ENCODE results near the gene PICK1.

Gene PICK1

DNA sequence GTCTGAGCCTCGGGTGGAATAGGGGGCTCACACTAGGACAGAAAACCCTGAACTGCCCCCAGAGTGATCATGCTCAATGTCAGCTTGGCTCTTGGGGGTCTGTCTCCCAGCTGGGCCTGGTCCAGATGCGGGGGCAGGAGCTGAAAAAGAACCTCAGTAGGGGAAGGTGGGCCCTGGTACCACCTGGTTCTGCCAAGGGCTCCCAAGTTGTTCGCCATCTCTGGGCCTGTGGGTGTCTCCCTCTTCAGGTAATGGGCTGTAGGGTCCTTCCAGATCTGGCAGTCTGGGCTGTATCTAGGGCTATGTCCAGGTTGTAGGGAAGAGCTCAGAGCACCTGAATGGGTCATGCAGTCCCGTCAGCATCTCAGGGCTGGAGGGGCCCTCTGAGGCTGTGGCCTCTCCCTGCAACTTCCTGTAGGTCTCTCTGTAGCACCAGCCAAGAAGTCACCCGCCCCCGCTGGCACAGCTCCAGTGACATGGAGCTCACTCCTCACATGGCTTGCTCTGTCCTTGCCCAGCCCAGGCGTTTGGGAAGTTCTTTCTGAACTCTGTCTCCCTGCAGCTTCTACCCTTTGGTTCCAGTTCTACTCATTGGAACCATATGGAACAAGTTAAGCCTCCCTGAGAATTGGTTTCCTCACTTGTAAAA lies 39.8 kb upstream of the PICK1 start:
- no peak overlapping the region for H3K4me3 ChIP-seq (ENCODE audit: low read depth, low read length)
- peak; percentile 24 for DNase-seq (ENCODE audit: low read depth, low spot score)
- TF ChIP-seq CTCF (IDR thresholded peaks at IDR 0.05; ENCODE audit: low read depth, low read length): no peak
- in situ Hi-C loops (cut with HindIII; ENCODE audit: low sequenced_read_pairs): no loop called here

DNA sequence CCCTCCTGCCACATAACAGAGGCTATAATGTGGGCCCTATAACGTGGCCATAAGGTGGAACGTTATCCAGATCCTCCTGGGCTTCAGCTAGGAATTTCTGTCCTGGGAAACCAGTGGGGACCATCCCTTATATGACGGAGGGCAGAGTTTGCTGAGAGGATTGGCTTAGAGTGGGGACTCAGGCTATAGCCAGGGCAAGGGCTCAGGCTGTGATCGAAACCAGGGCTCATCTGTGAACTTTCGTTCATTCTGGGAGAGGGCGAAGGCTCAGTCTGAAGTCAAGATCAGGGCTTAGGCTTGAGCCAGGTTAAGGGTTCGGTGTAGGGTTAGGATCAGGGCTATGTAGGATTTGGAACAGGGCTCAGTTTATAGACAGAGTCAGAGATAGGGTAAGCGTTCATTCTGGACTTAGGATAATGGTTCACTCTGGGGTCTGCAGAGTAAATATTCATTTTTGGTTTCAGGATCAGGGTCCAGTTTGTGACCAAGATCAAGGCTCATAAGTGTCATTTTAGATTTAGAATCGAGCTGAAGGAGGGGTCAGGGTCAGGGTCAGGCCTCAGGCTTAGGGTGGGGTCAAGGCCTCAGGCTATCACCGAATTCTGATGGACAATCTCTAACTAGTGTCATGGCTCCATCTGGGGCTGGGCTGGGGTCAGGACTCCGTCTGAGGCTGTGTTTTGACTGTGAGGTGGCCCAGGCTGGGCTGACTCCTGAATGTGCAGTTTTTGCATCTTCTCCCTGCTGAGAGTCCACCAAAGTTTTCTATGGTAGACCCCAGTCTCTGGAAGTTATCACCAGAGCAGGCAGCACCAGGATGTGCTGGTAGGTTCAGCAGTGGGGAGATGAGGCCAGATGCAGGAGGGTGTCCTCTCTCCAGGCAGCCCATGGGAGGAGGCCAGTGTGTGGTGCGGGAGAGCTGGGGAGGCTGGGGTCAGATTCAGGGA lies 39.0 kb upstream of the PICK1 start:
- DNase-seq (ENCODE audit: low read depth, low spot score): no peak
- no peak for TF ChIP-seq CTCF (IDR thresholded peaks at IDR 0.05; ENCODE audit: low read depth, low read length)
- H3K4me3 ChIP-seq (ENCODE audit: low read depth, low read length): no peak overlapping the region
- in situ Hi-C loops (cut with HindIII; ENCODE audit: low sequenced_read_pairs): no loop called here

DNA sequence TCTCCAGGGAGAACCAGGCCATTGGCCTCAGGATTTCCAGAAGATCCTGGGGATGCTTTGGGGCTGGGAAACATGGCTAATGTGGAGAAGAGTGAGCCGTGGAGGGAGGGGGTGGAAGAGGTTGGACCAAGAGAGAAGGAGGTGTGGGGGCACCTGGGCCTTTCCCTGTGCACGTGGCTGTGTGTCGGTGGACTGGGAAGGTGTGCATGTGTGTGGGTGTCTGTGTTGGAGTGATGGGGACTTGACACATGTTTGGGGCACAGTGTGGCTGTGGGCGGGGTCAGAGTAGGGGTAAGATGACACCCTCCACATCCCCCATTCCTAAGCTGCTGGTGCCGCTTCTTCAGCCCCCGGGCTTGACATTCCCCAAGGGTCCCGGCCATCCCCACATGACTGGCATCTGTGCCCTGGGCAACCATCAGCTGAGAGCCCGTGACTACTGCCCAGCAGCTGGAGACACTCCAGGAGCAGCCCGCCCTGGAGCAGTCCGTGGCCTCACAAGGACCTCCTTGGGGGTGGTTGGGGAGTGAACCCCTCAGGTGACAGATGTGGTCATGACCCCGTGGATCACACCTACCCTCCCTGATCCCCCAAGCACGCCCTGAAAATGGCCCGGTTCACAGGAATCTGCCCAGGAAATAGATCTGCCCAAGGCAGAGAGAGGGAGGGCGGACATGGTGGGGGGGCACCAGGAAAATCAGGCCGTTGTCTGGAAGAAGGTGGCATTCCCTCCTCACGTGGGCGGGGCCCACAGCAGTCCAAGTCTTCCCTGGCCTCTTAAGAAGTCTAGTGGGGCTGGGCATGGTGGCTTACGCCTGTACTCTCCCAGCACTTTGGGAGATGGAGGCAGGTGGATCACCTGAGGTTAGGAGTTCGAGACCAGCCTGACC lies 38.0 kb upstream of the PICK1 start:
- no peak for DNase-seq (ENCODE audit: low read depth, low spot score)
- TF ChIP-seq CTCF (IDR thresholded peaks at IDR 0.05; ENCODE audit: low read depth, low read length): no peak
- H3K4me3 ChIP-seq (ENCODE audit: low read depth, low read length): no peak overlapping the region
- in situ Hi-C loops (cut with HindIII; ENCODE audit: low sequenced_read_pairs): no loop called here

DNA sequence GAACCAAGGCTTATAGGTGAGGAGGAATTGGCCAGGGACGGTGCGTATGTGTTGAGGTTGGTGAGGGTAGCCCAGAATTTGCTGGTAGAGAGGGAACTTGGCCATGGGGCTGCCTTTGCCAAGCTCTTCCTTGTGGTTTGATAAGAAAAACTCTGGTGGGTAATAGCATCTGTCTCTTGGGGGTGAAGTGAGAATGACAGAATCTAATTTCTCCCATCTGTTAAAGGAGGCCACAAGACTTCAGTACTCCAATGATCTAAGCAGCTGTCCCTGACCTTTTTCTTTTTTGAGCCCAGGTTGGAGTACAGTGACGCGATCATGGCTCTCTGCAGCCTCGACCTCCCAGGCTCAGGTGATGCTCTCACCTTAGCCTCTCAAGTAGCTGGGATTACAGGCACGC lies 36.0 kb upstream of the PICK1 start:
- H3K4me3 ChIP-seq (ENCODE audit: low read depth, low read length): no peak overlapping the region
- in situ Hi-C loops (cut with HindIII; ENCODE audit: low sequenced_read_pairs): no loop called here
- no peak for TF ChIP-seq CTCF (IDR thresholded peaks at IDR 0.05; ENCODE audit: low read depth, low read length)
- DNase-seq (ENCODE audit: low read depth, low spot score): no peak

DNA sequence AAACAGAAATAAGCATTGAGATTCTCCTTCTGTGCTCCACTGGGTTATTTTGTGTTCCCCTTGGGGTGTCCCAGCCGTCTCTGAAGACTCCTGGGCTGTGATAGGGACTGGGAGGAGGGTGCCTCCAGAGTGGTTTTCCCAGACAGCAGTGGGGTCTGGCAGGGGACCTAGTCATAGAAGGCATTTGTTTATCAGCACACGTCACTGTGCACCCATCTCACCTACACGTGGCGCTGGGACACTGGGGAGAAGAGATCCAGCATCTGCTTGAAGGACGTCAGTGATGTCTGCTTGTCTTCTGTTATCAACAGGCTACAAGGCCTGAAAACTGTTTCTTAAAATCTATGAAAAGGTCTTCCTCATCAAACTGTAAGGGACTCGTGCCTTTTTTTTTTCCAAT lies 34.2 kb upstream of the PICK1 start:
- no peak for DNase-seq (ENCODE audit: low read depth, low spot score)
- TF ChIP-seq CTCF (IDR thresholded peaks at IDR 0.05; ENCODE audit: low read depth, low read length): no peak
- in situ Hi-C loops (cut with HindIII; ENCODE audit: low sequenced_read_pairs): no loop called here
- H3K4me3 ChIP-seq (ENCODE audit: low read depth, low read length): no peak overlapping the region

DNA sequence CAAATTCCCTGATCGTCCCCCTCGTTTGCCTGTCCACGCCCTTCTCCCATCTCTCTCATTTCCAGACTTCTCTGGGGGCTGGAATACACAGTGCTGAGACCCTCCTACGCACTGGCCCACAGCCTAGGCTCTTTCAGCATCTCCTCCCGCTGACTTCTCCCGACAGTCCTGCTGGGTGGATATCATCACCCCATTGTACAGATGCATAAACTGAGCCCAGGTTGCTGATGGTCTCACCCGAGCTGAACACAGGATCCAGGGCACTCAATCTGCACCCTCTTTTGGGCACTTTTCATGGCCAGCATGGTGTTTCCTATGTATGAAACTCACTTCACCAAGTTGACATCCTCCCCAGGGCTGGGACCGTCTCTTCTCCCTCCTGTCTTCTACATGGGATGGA lies 31.7 kb upstream of the PICK1 start:
- no peak for TF ChIP-seq CTCF (IDR thresholded peaks at IDR 0.05; ENCODE audit: low read depth, low read length)
- no peak for DNase-seq (ENCODE audit: low read depth, low spot score)
- in situ Hi-C loops (cut with HindIII; ENCODE audit: low sequenced_read_pairs): no loop called here
- H3K4me3 ChIP-seq (ENCODE audit: low read depth, low read length): no peak overlapping the region
